Putamen (tissue), 1 donor: Measurements from ENCODE around the gene WDFY2.
"Not testable (repeated sequence)": the region's sequence is repeated elsewhere in the genome, so short reads cannot be mapped to it uniquely, and the experiment has no call there.

ENCODE experiments used
- DNase-seq: peaks from one replicate; pipeline ENCODE4 v3.0.0-alpha.2; 2016; ENCODE audit warnings: low spot score

The WDFY2 gene

GRCh38 chr13:51632591-51633362 lies 48.5 kb downstream of the WDFY2 start:
- peak; percentile 96 for DNase-seq

- DNase-seq = no peak
Measured at GRCh38 chr13:51635137-51635878, 51.0 kb downstream of the WDFY2 start.

GRCh38 chr13:51636349-51636890 lies 52.2 kb downstream of the WDFY2 start:
- no peak for DNase-seq

- DNase-seq = no peak
Measured at GRCh38 chr13:51637852-51638215, 53.6 kb downstream of the WDFY2 start.

GRCh38 chr13:51638216-51638871 lies 54.1 kb downstream of the WDFY2 start:
- DNase-seq = no peak

- DNase-seq = no peak
Measured at GRCh38 chr13:51639171-51639570, 54.9 kb downstream of the WDFY2 start.

- not testable (repeated sequence) for DNase-seq
Measured at GRCh38 chr13:51640696-51641095, 56.4 kb downstream of the WDFY2 start.

- DNase-seq = no peak
Measured at GRCh38 chr13:51643105-51643881, 59.0 kb downstream of the WDFY2 start.

GRCh38 chr13:51643882-51644281 lies 59.6 kb downstream of the WDFY2 start:
- DNase-seq = no peak

GRCh38 chr13:51644654-51645053 lies 60.4 kb downstream of the WDFY2 start:
- no peak for DNase-seq

GRCh38 chr13:51645154-51645650 lies 60.9 kb downstream of the WDFY2 start:
- no peak for DNase-seq

- no peak for DNase-seq
Measured at GRCh38 chr13:51645761-51646670, 61.8 kb downstream of the WDFY2 start.

- no peak for DNase-seq
Measured at GRCh38 chr13:51647067-51647466, 62.8 kb downstream of the WDFY2 start.

- not testable (repeated sequence) for DNase-seq
Measured at GRCh38 chr13:51652193-51652592, 67.9 kb downstream of the WDFY2 start.

GRCh38 chr13:51659276-51660127 lies 75.2 kb downstream of the WDFY2 start:
- DNase-seq = no peak

GRCh38 chr13:51660813-51661212 lies 76.6 kb downstream of the WDFY2 start:
- no peak for DNase-seq

GRCh38 chr13:51663973-51664957 lies 80.0 kb downstream of the WDFY2 start:
- no peak for DNase-seq

- no peak for DNase-seq
Measured at GRCh38 chr13:51665456-51665855, 81.2 kb downstream of the WDFY2 start.
